Activated CD4-positive, alpha-beta T cell treated with anti-CD3 and anti-CD28 coated beads, Interleukin-10, Interleukin-2, amounts not matched to agents 100 ng/mL and 50 ng/mL, durations not matched to agents 16 hours and 8 hours (primary cell): ENCODE results near the gene BRCA2.

Source experiments
- DNase-seq: peaks from one replicate; pipeline ENCODE4 v3.0.0-alpha.2; 2020

BRCA2 gene

GRCh38 chr13:32384702-32385101, 69.4 kb downstream of the BRCA2 start:
- DNase-seq, result no peak

- DNase-seq, result no peak
These were observed 70.1 kb downstream of the BRCA2 start for GRCh38 chr13:32385410-32385809.

GRCh38 chr13:32390048-32390447, 74.7 kb downstream of the BRCA2 start:
- DNase-seq, result no peak

- DNase-seq, result no peak
These were observed 75.2 kb downstream of the BRCA2 start for GRCh38 chr13:32390484-32390883.

- no peak for DNase-seq
These were observed 75.9 kb downstream of the BRCA2 start for GRCh38 chr13:32391101-32391619.

- DNase-seq, result no peak
These were observed 87.8 kb downstream of the BRCA2 start for GRCh38 chr13:32403108-32403507.

- DNase-seq, result peak; percentile 66
These were observed 92.5 kb downstream of the BRCA2 start for GRCh38 chr13:32407854-32408253.

GRCh38 chr13:32408296-32409000, 93.1 kb downstream of the BRCA2 start:
- DNase-seq, result no peak

GRCh38 chr13:32409001-32409313, 93.6 kb downstream of the BRCA2 start:
- no peak for DNase-seq

GRCh38 chr13:32409561-32410421, 94.5 kb downstream of the BRCA2 start:
- DNase-seq, result no peak

GRCh38 chr13:32413284-32413683, 98.0 kb downstream of the BRCA2 start:
- no peak for DNase-seq

- no peak for DNase-seq
These were observed 99.3 kb downstream of the BRCA2 start for GRCh38 chr13:32414580-32414979.

GRCh38 chr13:32415019-32415418, 99.7 kb downstream of the BRCA2 start:
- peak; percentile 25 for DNase-seq

- no peak for DNase-seq
These were observed 102.7 kb downstream of the BRCA2 start for GRCh38 chr13:32417995-32418394.

GRCh38 chr13:32419862-32420261, 104.6 kb downstream of the BRCA2 start:
- DNase-seq, result no peak

GRCh38 chr13:32423592-32423991, 108.3 kb downstream of the BRCA2 start:
- DNase-seq, result no peak

GRCh38 chr13:32425158-32425557, 109.8 kb downstream of the BRCA2 start:
- no peak for DNase-seq

GRCh38 chr13:32426191-32426989, 111.1 kb downstream of the BRCA2 start:
- peak; percentile 83 for DNase-seq

- peak; percentile 67 for DNase-seq
These were observed 111.9 kb downstream of the BRCA2 start for GRCh38 chr13:32426990-32427851.

- DNase-seq, result peak; percentile 87
These were observed 112.7 kb downstream of the BRCA2 start, which contains the start of gene N4BP2L1 for GRCh38 chr13:32427852-32428580. Gene N4BP2L1 (minus strand): TSS chr13:32428130. CDS start chr13:32428082, 48 bp downstream.
